SK-N-SH (cell line): ENCODE data around the gene MLLT3. TPM values are rescaled to one million over a fixed set of nuclear protein-coding genes. Genes with fewer than 3 reads are reported as not detected.
A peak's percentile ranks its signal among the peaks of the same experiment; 100 is the strongest.

Experiments used
- CTCF ChIA-PET: fragments of 300-600, 350-600 bp; formaldehyde crosslinking; extraction: SDS; loops from one replicate; lab custom pipeline; 2021; lab: Yijun Ruan, JAX
- POLR2A ChIA-PET: fragments of 350-600 bp; sonication (Branson Sonifier 250); formaldehyde crosslinking; extraction: SDS; loops from one replicate; lab custom pipeline; 2020; ENCODE audit warnings: antibody characterized with exemption, inconsistent platforms; lab: Yijun Ruan, JAX
- DNase-seq: peaks from one replicate; pipeline ENCODE4 v3.0.0; 2012
- H2AFZ ChIP-seq: fragments of 200-600 bp; sonication (generic); 2 replicates; pipeline ENCODE4 v1.8.1; 2016; ENCODE audit warnings: antibody characterized with exemption, mild to moderate bottlenecking, low read depth
- H3F3A ChIP-seq: fragments of 200-600 bp; sonication (generic); replicated peaks from 2 replicates; pipeline ENCODE3; 2016; ENCODE audit warnings: antibody characterized with exemption, mild to moderate bottlenecking; ENCODE audit not compliant: insufficient read depth
- H3K27ac ChIP-seq, 2 experiments: fragments of 200-500 bp in 1 of 2; fragments of 200-600 bp in 1 of 2; sonication (Bioruptor generic) in 1 of 2; sonication (generic), shearing (Covaris generic) in 1 of 2; 2 replicates each; pipeline versions ENCODE4 v1.5.1 to v1.6.1; 2014 to 2016; ENCODE audit warnings: low read depth in 2 of 2, inconsistent platforms in 1 of 2, low read length in 1 of 2, mild to moderate bottlenecking in 1 of 2, mixed read lengths in 1 of 2
- H3K27me3 ChIP-seq: fragments of 200-600 bp; sonication (generic), shearing (Covaris generic); 2 replicates; pipeline ENCODE4 v1.6.1; 2016; ENCODE audit warnings: mixed run types; ENCODE audit not compliant: insufficient read depth
- H3K36me3 ChIP-seq, 2 experiments: fragments of 200-500 bp in 1 of 2; fragments of 200-600 bp in 1 of 2; sonication (Bioruptor generic) in 1 of 2; sonication (generic) in 1 of 2; replicated peaks in 1 of 2; 2 replicates each; pipeline versions ENCODE3 to v1.5.1; 2014 to 2016; ENCODE audit warnings: low read length in 1 of 2, mild to moderate bottlenecking in 1 of 2; ENCODE audit not compliant: insufficient read depth in 2 of 2, control insufficient read depth in 1 of 2
- H3K4me1 ChIP-seq, 2 experiments: fragments of 200-500 bp in 1 of 2; fragments of 200-600 bp in 1 of 2; sonication (Bioruptor generic) in 1 of 2; sonication (generic), shearing (Covaris generic) in 1 of 2; 2 replicates each; pipeline versions ENCODE4 v1.5.1 to v1.6.1; 2014 to 2016; ENCODE audit warnings: low read depth in 1 of 2, low read length in 1 of 2, mixed run types in 1 of 2; ENCODE audit not compliant: insufficient read depth in 2 of 2, control insufficient read depth in 1 of 2
- H3K4me2 ChIP-seq: fragments of 200-600 bp; sonication (generic), shearing (Covaris generic); 2 replicates; pipeline ENCODE4 v1.6.1; 2017; ENCODE audit warnings: mixed run types
- H3K4me3 ChIP-seq, 2 experiments: fragments of 200-500 bp in 1 of 2; fragments of 200-600 bp in 1 of 2; sonication (Bioruptor generic) in 1 of 2; sonication (generic), shearing (Covaris generic) in 1 of 2; 2 replicates each; pipeline versions ENCODE4 v1.5.1 to v1.8.1; 2014 to 2016; ENCODE audit warnings: low read depth in 2 of 2, inconsistent platforms in 1 of 2, low read length in 1 of 2, mild to moderate bottlenecking in 1 of 2, mixed read lengths in 1 of 2, moderate library complexity in 1 of 2
- H3K79me2 ChIP-seq: fragments of 200-600 bp; sonication (generic); 2 replicates; pipeline ENCODE4 v1.8.1; 2017; ENCODE audit warnings: mild to moderate bottlenecking; ENCODE audit not compliant: insufficient read depth
- H3K9ac ChIP-seq: fragments of 200-600 bp; sonication (generic); 2 replicates; pipeline ENCODE4 v1.6.1; 2017; ENCODE audit warnings: mixed run types
- H3K9me2 ChIP-seq: fragments of 200-600 bp; sonication (generic); 2 replicates; pipeline ENCODE4 v1.6.1; 2017; ENCODE audit warnings: mixed run types
- H3K9me3 ChIP-seq: fragments of 200-600 bp; sonication (generic); 2 replicates; pipeline ENCODE4 v1.6.1; 2017; ENCODE audit warnings: mixed run types, mild to moderate bottlenecking, moderate library complexity
- H4K20me1 ChIP-seq: fragments of 200-600 bp; sonication (generic); 2 replicates; pipeline ENCODE4 v1.6.1; 2017; ENCODE audit warnings: mild to moderate bottlenecking, mixed run types; ENCODE audit not compliant: insufficient read depth
- EP300 ChIP-seq, 2 experiments: IDR thresholded peaks; 2 replicates each; pipeline versions ENCODE4 v1.4.0 to v1.6.1; 2012; ENCODE audit warnings: borderline replicate concordance in 1 of 2, low read depth in 1 of 2, low read length in 1 of 2
- FOSL2 ChIP-seq: IDR thresholded peaks from 2 replicates; pipeline ENCODE4 v1.4.0; 2012; ENCODE audit warnings: low read depth, mild to moderate bottlenecking, moderate library complexity, borderline replicate concordance
- FOXJ3 ChIP-seq: sonication (generic); formaldehyde crosslinking; IDR thresholded peaks from 2 replicates; pipeline ENCODE4 v1.5.1; 2020; ENCODE audit warnings: mild to moderate bottlenecking, missing genetic modification reagents
- FOXM1 ChIP-seq: IDR thresholded peaks from 2 replicates; pipeline ENCODE4 v1.4.0; 2012; ENCODE audit warnings: low read depth, mild to moderate bottlenecking
- GABPA ChIP-seq: IDR thresholded peaks from 2 replicates; pipeline ENCODE4 v1.4.0; 2012; ENCODE audit warnings: low read depth, mild to moderate bottlenecking
- JUND ChIP-seq: IDR thresholded peaks from 2 replicates; pipeline ENCODE4 v1.4.0; 2012
- MEF2A ChIP-seq: IDR thresholded peaks from 2 replicates; pipeline ENCODE4 v1.4.0; 2012; ENCODE audit warnings: low read depth, borderline replicate concordance
- MXI1 ChIP-seq: IDR thresholded peaks from 2 replicates; pipeline ENCODE4 v1.6.1; 2012; ENCODE audit warnings: mild to moderate bottlenecking, low read depth, low read length, improper control_type of control experiment
- NFIC ChIP-seq: IDR thresholded peaks from 2 replicates; pipeline ENCODE4 v1.4.0; 2012; ENCODE audit warnings: borderline replicate concordance
- NRF1 ChIP-seq: IDR thresholded peaks from 2 replicates; pipeline ENCODE4 v1.6.1; 2012; ENCODE audit warnings: low read depth, mild to moderate bottlenecking, low read length
- RAD21 ChIP-seq: IDR thresholded peaks from 2 replicates; pipeline ENCODE4 v1.6.1; 2012; ENCODE audit warnings: mild to moderate bottlenecking, low read length
- RCOR1 ChIP-seq: fragments of 150-350 bp; IDR thresholded peaks from 2 replicates; pipeline ENCODE4 v1.6.1; 2017; ENCODE audit warnings: antibody characterized with exemption, low read length
- RFX5 ChIP-seq: IDR thresholded peaks from 2 replicates; pipeline ENCODE4 v1.6.1; 2012; ENCODE audit warnings: mild to moderate bottlenecking, improper control_type of control experiment, low read length
- SIN3A ChIP-seq: IDR thresholded peaks from 2 replicates; pipeline ENCODE4 v1.6.1; 2012; ENCODE audit warnings: low read depth, mild to moderate bottlenecking, low read length, moderate library complexity, borderline replicate concordance
- TAF1 ChIP-seq: IDR thresholded peaks from 2 replicates; pipeline ENCODE4 v1.6.1; 2012; ENCODE audit warnings: low read depth, mild to moderate bottlenecking, low read length, moderate library complexity, borderline replicate concordance
- TCF12 ChIP-seq: IDR thresholded peaks from 2 replicates; pipeline ENCODE4 v1.4.0; 2012
- TEAD4 ChIP-seq: IDR thresholded peaks from 2 replicates; pipeline ENCODE4 v1.4.0; 2012; ENCODE audit warnings: mild to moderate bottlenecking, borderline replicate concordance; ENCODE audit not compliant: insufficient read depth
- YY1 ChIP-seq: IDR thresholded peaks from 2 replicates; pipeline ENCODE4 v1.4.0; 2012; ENCODE audit warnings: low read depth, mild to moderate bottlenecking
- WGBS: methylation state at CpG from one replicate; pipeline ENCODE4 v1.1.6; 2017; ENCODE audit warnings: low lambda C conversion rate; 5-methylcytosine and 5-hydroxymethylcytosine counted together
- polyA plus RNA-seq, 3 experiments: library from polyadenylated mRNA; depleted of rRNA; stranded (reverse); fragments of >200 nt; gene quantifications; 2 replicates each; pipeline ENCODE4 v1.2.3, GENCODE V29; 2012
- TF ChIP-seq, protein P1 (sequence below): IDR thresholded peaks from 2 replicates; pipeline ENCODE4 v1.4.0; 2012; ENCODE audit warnings: low read depth, borderline replicate concordance
- TF ChIP-seq, protein P2 (sequence below): IDR thresholded peaks from 2 replicates; pipeline ENCODE4 v1.4.0; 2012; ENCODE audit warnings: low read depth, borderline replicate concordance

The MLLT3 gene
- polyA plus RNA-seq (2012; rRNA removed) = 3.9 and 6.2 TPM in 2 replicates
- polyA plus RNA-seq (2012; cell fraction: cytosol; rRNA removed) = 6.6 and 7.2 TPM in 2 replicates
- polyA plus RNA-seq (2012; cell fraction: nucleus; rRNA removed) = 1.5 and 2.8 TPM in 2 replicates

DNA sequence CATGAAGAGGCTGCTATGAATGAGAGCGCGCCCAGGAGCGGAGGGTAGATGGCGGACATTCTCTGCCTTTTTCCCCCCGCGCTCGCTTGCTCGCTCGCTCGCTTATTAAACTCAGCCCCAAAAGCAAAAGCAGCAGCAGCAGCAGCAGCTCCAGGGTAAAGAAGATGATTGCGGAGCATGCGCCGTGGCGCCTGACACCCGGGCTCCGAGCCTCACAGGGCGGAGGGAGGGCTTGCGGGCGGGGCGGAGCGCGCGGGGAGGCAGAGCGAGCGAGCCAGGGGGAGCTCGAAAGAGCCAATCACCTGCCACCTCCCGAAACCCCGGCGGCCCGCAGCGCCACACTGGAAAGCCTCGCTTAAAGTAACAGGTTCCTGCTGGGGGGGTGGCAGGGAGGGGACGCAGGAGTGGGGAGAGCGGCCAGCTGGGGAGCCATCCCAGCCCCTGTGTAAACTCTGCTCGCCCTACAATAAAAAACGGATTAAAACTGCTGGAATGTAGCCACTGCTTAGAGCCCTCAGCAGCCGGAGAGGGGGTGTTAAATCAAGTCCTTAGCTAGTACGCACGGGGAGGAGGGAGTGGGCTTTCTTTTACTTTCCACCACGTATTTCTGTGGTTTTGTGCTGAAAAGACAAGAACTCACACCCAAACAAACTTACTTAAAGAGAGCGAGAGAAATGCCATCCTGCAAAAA, at the start of gene MLLT3:
Gene MLLT3 (minus strand): TSS at position 170 of the 691 bp plus-strand sequence.
- TF ChIP-seq YY1 (0 out of 2 replicates have a peak, but pooled peaks have one; percentile 43), NFIC (no peak), FOXM1 (no peak), TAF1 (peak; percentile 69; the same call in 1 of the 2 replicates), TCF12 (no peak), RCOR1 (no peak), TEAD4 (no peak), RFX5 (0 out of 2 replicates have a peak, but pooled peaks have one; percentile 28), FOSL2 (no peak), NRF1 (peak; percentile 88), EP300 (IDR thresholded peaks at IDR 0.05; ENCODE audit: borderline replicate concordance in 1 of 2, low read depth in 1 of 2, low read length in 1 of 2) (no peak), FOXJ3 (CRISPR knock-in tag) (no peak), MXI1 (peak; percentile 55), MEF2A (no peak), SIN3A (no peak), GABPA (no peak), RAD21 (0 out of 2 replicates have a peak, but pooled peaks have one; percentile 4), JUND (no peak)
- TF ChIP-seq, protein P1, sequence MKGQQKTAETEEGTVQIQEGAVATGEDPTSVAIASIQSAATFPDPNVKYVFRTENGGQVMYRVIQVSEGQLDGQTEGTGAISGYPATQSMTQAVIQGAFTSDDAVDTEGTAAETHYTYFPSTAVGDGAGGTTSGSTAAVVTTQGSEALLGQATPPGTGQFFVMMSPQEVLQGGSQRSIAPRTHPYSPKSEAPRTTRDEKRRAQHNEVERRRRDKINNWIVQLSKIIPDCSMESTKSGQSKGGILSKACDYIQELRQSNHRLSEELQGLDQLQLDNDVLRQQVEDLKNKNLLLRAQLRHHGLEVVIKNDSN = no peak
- TF ChIP-seq, protein P2, sequence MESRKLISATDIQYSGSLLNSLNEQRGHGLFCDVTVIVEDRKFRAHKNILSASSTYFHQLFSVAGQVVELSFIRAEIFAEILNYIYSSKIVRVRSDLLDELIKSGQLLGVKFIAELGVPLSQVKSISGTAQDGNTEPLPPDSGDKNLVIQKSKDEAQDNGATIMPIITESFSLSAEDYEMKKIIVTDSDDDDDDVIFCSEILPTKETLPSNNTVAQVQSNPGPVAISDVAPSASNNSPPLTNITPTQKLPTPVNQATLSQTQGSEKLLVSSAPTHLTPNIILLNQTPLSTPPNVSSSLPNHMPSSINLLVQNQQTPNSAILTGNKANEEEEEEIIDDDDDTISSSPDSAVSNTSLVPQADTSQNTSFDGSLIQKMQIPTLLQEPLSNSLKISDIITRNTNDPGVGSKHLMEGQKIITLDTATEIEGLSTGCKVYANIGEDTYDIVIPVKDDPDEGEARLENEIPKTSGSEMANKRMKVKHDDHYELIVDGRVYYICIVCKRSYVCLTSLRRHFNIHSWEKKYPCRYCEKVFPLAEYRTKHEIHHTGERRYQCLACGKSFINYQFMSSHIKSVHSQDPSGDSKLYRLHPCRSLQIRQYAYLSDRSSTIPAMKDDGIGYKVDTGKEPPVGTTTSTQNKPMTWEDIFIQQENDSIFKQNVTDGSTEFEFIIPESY = no peak
- CTCF ChIA-PET = interaction anchor here (0.6 to 6.7 kb wide), 15 partner anchors 10 to 489 kb away, joined by 3 to 107 read pairs (median 4); partner anchors contain the start of gene FOCAD
- POLR2A ChIA-PET = interaction anchor here (1.8 kb wide), 1 partner anchor 62 kb away, joined by 8 read pairs; the partner anchor contains the start of gene FOCAD
- WGBS = under 1% methylated on average over 32 of the region's 41 CpGs
- Histone ChIP-seq H3K36me3 (no peaks in the 10 kb centered on the region), H3K4me1 (peaks cover 6 to 8% of the 10 kb centered on the region in 2 experiments; a peak in 3 of 4 replicates), H3K4me3 (peak within 1 kb of the TSS; percentile 81 to 100), H3K27me3 (no peaks in the 10 kb centered on the region), H3K9ac (peak within 1 kb of the TSS; percentile 72), H3K4me2 (peak within 1 kb of the TSS; percentile 92), H3F3A (peaks cover 6% of the 10 kb centered on the region), H3K9me3 (no peaks in the 10 kb centered on the region), H3K27ac (peak within 1 kb of the TSS; percentile 79 to 90), H2AFZ (peak within 1 kb of the TSS; percentile 97), H3K9me2 (no peaks in the 10 kb centered on the region), H4K20me1 (no peaks in the 10 kb centered on the region), H3K79me2 (no peaks in the 10 kb centered on the region)
- DNase-seq = peak; percentile 96
